Right atrium auricular region (tissue), 2 donors: ENCODE results near the gene ABLIM3. TPM values are rescaled to one million over a fixed set of nuclear protein-coding genes. Genes with fewer than 3 reads are reported as not detected.
A peak's percentile ranks its signal among the peaks of the same experiment; 100 is the strongest.
"Not testable (repeated sequence)": the region's sequence is repeated elsewhere in the genome, so short reads cannot be mapped to it uniquely, and the experiment has no call there.

Source experiments
- DNase-seq: peaks from one replicate; pipeline ENCODE4 v3.0.0-alpha.2; 2019; ENCODE audit warnings: low spot score
- H3K27ac ChIP-seq, 2 donors: fragments of 200-600 bp; sonication (generic); 1 replicate in 1 of 2; 2 replicates in 1 of 2; pipeline ENCODE4 v1.5.1; 2016 to 2019
- H3K27me3 ChIP-seq, 2 donors: fragments of 200-600 bp; sonication (generic); one replicate each; pipeline versions ENCODE4 v1.5.1 to v1.6.0; 2017 to 2019
- H3K36me3 ChIP-seq: fragments of 200-600 bp; sonication (generic); one replicate; pipeline ENCODE4 v1.5.1; 2016
- H3K4me1 ChIP-seq, 2 donors: fragments of 200-600 bp; sonication (generic); one replicate each; pipeline versions ENCODE4 v1.5.1 to v1.6.0; 2017 to 2019
- H3K4me3 ChIP-seq, 2 donors: fragments of 200-600 bp; sonication (generic); 1 replicate in 1 of 2; 2 replicates in 1 of 2; pipeline ENCODE4 v1.5.1; 2017 to 2019; ENCODE audit warnings: mild to moderate bottlenecking in 1 of 2, moderate library complexity in 1 of 2
- H3K9me3 ChIP-seq, 2 donors: fragments of 200-600 bp; sonication (generic); one replicate each; pipeline ENCODE4 v1.5.1; 2019
- CTCF ChIP-seq, 2 donors: fragments of 200-600 bp; sonication (generic); IDR thresholded peaks; one replicate each; pipeline ENCODE4 v1.5.1; 2019; ENCODE audit warnings: antibody characterized with exemption in 2 of 2
- total RNA-seq, 2 donors: library from RNA; depleted of rRNA; stranded (reverse); fragments of >200 nt; gene quantifications; one replicate each; pipeline ENCODE4 v1.1.0, GENCODE V29; 2016

Gene ABLIM3
- total RNA-seq, 2 donors from 2014 or later: 109 to 145 TPM

DNA sequence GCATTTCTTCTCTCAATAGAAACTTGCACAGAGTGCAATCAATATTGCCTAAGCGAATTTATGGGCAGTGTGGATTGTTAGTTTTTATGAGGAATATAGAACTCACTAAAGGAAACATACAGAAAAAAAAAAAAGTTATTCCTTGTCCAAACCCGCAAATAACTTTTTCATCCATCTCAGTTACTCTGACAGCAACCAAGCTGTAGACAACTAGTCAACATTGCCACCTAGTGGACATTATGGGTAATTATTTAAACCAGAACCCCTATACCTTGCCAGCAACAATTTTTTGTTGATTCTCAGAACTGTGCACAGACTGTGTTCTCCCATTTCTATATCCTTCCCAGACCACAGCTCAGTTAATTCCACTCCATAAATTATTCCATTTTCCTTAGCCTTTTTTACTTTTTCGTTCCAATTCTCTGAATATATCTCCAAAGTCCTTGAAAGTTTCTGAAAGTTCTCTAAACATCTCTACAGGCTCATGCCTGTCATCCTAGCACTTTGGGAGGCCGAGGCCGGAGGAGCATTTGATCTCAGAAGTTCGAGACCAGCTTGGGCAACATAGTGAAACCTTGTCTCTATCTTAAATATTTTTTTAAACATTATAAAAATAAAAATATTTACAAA lies 127.8 kb downstream of the ABLIM3 start:
- peaks cover 4 to 9% of the 10 kb centered on the region in 2 donors for H3K9me3 ChIP-seq
- peak; percentile 71 to 83 for TF ChIP-seq CTCF (IDR thresholded peaks at IDR 0.05)
- no peak for DNase-seq
- H3K36me3 ChIP-seq: no peaks in the 10 kb centered on the region
- no peaks in the 10 kb centered on the region for H3K27me3 ChIP-seq
- H3K4me1 ChIP-seq: peaks cover 0 to 30% of the 10 kb centered on the region in 2 donors
- H3K4me3 ChIP-seq: no peak overlapping the region
- no peak overlapping the region for H3K27ac ChIP-seq

DNA sequence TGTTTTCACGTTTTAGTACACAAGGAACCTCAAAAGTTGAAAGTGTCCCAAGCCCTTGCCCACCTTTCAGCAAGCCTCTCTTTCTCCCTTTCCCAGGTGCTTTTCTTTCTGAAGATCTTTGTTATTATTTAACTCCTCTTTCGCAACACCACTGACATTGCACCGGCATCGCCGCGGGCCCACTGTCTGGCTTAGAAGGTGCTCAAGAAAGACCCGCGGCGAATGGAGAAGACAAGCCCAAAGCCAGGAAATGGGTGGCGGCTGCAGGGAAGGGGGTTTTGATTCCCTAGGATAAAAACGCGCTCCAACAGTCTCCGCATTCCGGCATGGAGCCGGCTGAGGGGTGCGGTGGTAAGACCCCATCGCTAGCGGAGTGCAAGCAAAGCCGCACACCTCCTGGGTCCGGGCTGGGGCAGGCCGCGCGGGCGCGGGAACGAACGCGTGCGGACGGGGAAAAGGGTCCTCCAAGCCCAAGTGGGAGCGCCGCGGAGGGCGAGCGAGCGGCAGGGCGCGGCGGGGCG lies 130.0 kb downstream of the ABLIM3 start:
- no peak for TF ChIP-seq CTCF (IDR thresholded peaks at IDR 0.05)
- no peaks in the 10 kb centered on the region for H3K36me3 ChIP-seq
- peaks cover 0 to 34% of the 10 kb centered on the region in 2 donors for H3K4me1 ChIP-seq
- peak overlapping the region; percentile 93 to 94 for H3K27ac ChIP-seq
- peak overlapping the region; percentile 67 to 77 for H3K4me3 ChIP-seq
- DNase-seq: no peak
- peaks cover 4 to 9% of the 10 kb centered on the region in 2 donors for H3K9me3 ChIP-seq
- no peaks in the 10 kb centered on the region for H3K27me3 ChIP-seq

GRCh38 chr5:149271716-149272563 lies 130.6 kb downstream of the ABLIM3 start, which contains the start of gene AFAP1L1:
AFAP1L1 (plus strand) TSS chr5:149271859; CDS start chr5:149271969, 110 bp downstream.
- Histone ChIP-seq H3K4me3 (peak within 1 kb of the TSS; percentile 67 to 77), H3K4me1 (peaks cover 0 to 41% of the 10 kb centered on the region in 2 donors), H3K9me3 (peaks cover 4 to 9% of the 10 kb centered on the region in 2 donors), H3K27ac (peak within 1 kb of the TSS; percentile 93 to 94), H3K27me3 (no peaks in the 10 kb centered on the region), H3K36me3 (no peaks in the 10 kb centered on the region)
- peak; percentile 84 for DNase-seq
- no peak for TF ChIP-seq CTCF (IDR thresholded peaks at IDR 0.05)

- H3K9me3 ChIP-seq, DNase-seq, H3K36me3 ChIP-seq, H3K27me3 ChIP-seq: not testable (repeated sequence)
- peak overlapping the region; percentile 93 to 94 for H3K27ac ChIP-seq
- peaks cover 0 to 49% of the 10 kb centered on the region in 2 donors for H3K4me1 ChIP-seq
- H3K4me3 ChIP-seq: peak overlapping the region; percentile 67 to 77
Measured at GRCh38 chr5:149272781-149273180, 131.5 kb downstream of the ABLIM3 start.

DNA sequence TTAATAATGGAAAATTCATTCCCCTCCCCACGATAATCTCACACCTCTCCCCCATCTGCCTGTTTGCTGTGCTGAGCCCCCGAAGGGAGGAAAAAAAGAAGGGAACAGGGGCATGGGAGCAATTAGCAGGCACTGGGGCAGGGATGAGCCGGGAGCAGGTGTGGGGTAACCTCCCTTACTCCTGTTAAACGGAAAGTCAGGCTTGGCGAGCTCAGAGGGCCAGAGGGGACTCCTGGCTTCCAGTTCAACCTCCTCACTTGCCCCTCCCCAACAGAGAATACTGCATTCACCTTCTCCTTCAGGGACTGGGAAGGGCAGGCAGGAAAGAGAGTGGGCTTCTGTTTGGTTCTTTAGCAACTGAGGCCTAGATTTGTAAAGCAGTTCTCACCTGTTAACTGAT lies 131.9 kb downstream of the ABLIM3 start:
- Histone ChIP-seq H3K4me3 (peak overlapping the region; percentile 67 to 77), H3K27me3 (no peaks in the 10 kb centered on the region), H3K4me1 (peaks cover 0 to 54% of the 10 kb centered on the region in 2 donors), H3K27ac (peak overlapping the region; percentile 93 to 94), H3K9me3 (peaks cover 4 to 7% of the 10 kb centered on the region in 2 donors), H3K36me3 (no peaks in the 10 kb centered on the region)
- TF ChIP-seq CTCF (IDR thresholded peaks at IDR 0.05): no peak
- no peak for DNase-seq

GRCh38 chr5:149273950-149274349 lies 132.7 kb downstream of the ABLIM3 start:
- Histone ChIP-seq H3K27me3 (no peaks in the 10 kb centered on the region), H3K9me3 (no peaks in the 10 kb centered on the region), H3K4me1 (peaks cover 0 to 61% of the 10 kb centered on the region in 2 donors), H3K36me3 (no peaks in the 10 kb centered on the region), H3K27ac (peak overlapping the region; percentile 93 to 94), H3K4me3 (peak overlapping the region in 1 of 2 donors; percentile 77)
- no peak for DNase-seq
- no peak for TF ChIP-seq CTCF (IDR thresholded peaks at IDR 0.05)
